K562 (cell line): ENCODE measurements around the gene RUNX1. TPM values are rescaled to one million over a fixed set of nuclear protein-coding genes. Genes with fewer than 3 reads are reported as not detected.

Experiments used
- ATAC-seq: fragments of 200-7000 bp; cut with Tn5 transposase; 3 replicates; pipeline ENCODE4 v1.9.1; 2020; ENCODE audit warnings: moderate library complexity
- BruUV-seq: library from RNA; stranded (reverse); fragments of 400-500 nt; replicated peaks from 2 replicates; lab custom pipeline; 2021; lab: Mats Ljungman, UMichigan
- CTCF ChIA-PET: fragments of 300-600 bp; formaldehyde crosslinking; extraction: SDS; loops from one replicate; lab custom pipeline; 2021; ENCODE audit warnings: low intra/inter-chr PET ratio; lab: Yijun Ruan, JAX
- POLR2A ChIA-PET: fragments of 300-600, 350-650 bp; sonication (Branson Sonifier 250); formaldehyde crosslinking; extraction: SDS; loops from one replicate; lab custom pipeline; 2021; ENCODE audit warnings: antibody characterized with exemption, inconsistent platforms; lab: Yijun Ruan, JAX
- DNase-seq, 4 experiments: peaks; one replicate each; pipeline versions ENCODE4 v3.0.0 to v3.0.0-alpha.2; 2011 to 2018; ENCODE audit warnings: low spot score in 3 of 4, mixed read lengths in 3 of 4; ENCODE audit errors: extremely low read depth in 1 of 4
- FAIRE-seq: peaks from 2 replicates; lab custom pipeline; 2011; peaks lifted over from hg19 to GRCh38; lab: Jason Lieb, UNC
- H2AFZ ChIP-seq: 2 replicates; pipeline ENCODE4 v1.6.0; 2011; ENCODE audit warnings: low read depth, low read length, control low read depth, inconsistent platforms
- H3K27ac ChIP-seq: fragments of 200-600 bp; 3 replicates; pipeline ENCODE4 v1.8.0; 2011; ENCODE audit warnings: low read depth, mild to moderate bottlenecking, control low read depth, inconsistent platforms, low read length, moderate library complexity, mixed read lengths; ENCODE audit errors: extremely low read depth
- H3K27me3 ChIP-seq, 2 experiments: fragments of 300-600 bp in 1 of 2; 2 replicates in 1 of 2; 3 replicates in 1 of 2; pipeline versions ENCODE4 v1.6.0 to v1.8.0; 2011; ENCODE audit warnings: inconsistent platforms in 2 of 2, low read length in 2 of 2, mild to moderate bottlenecking in 1 of 2, mixed read lengths in 1 of 2, moderate library complexity in 1 of 2; ENCODE audit not compliant: control insufficient read depth in 2 of 2, insufficient read depth in 2 of 2
- H3K36me3 ChIP-seq: fragments of 300-600 bp; 3 replicates; pipeline ENCODE4 v1.8.0; 2011; ENCODE audit warnings: mild to moderate bottlenecking, low read length, inconsistent platforms; ENCODE audit not compliant: control insufficient read depth, insufficient read depth
- H3K4me1 ChIP-seq, 2 experiments: fragments of 200-600 bp in 1 of 2; replicated peaks in 1 of 2; 2 replicates in 1 of 2; 3 replicates in 1 of 2; pipeline versions ENCODE4 v1.5.1 to v1.8.0; 2011; ENCODE audit warnings: inconsistent platforms in 2 of 2, low read length in 2 of 2, mild to moderate bottlenecking in 1 of 2, mixed read lengths in 1 of 2, moderate library complexity in 1 of 2; ENCODE audit not compliant: control insufficient read depth in 2 of 2, insufficient read depth in 2 of 2
- H3K4me2 ChIP-seq: 2 replicates; pipeline ENCODE4 v1.6.1; 2011; ENCODE audit warnings: low read length, control low read depth, inconsistent platforms, mixed read lengths; ENCODE audit not compliant: insufficient read depth
- H3K4me3 ChIP-seq: fragments of 200-600 bp; sonication (generic), shearing (Covaris generic); 2 replicates; pipeline ENCODE4 v1.5.1; 2016; ENCODE audit warnings: control low read depth, inconsistent platforms
- H3K79me2 ChIP-seq: fragments of 200-600 bp; 3 replicates; pipeline ENCODE4 v1.8.0; 2011; ENCODE audit warnings: low read length, inconsistent platforms; ENCODE audit not compliant: control insufficient read depth, insufficient read depth
- H3K9ac ChIP-seq, 2 experiments: 2 replicates each; pipeline versions ENCODE4 v1.6.0 to v1.6.1; 2011; ENCODE audit warnings: low read depth in 2 of 2, low read length in 2 of 2, control low read depth in 1 of 2, inconsistent platforms in 1 of 2, mild to moderate bottlenecking in 1 of 2, mixed read lengths in 1 of 2; ENCODE audit not compliant: insufficient read depth in 1 of 2
- H3K9me1 ChIP-seq: one replicate; pipeline ENCODE4 v1.6.0; 2011; ENCODE audit warnings: inconsistent platforms, mild to moderate bottlenecking, low read length, moderate library complexity; ENCODE audit not compliant: control insufficient read depth, insufficient read depth
- H3K9me3 ChIP-seq: replicated peaks from 2 replicates; pipeline ENCODE4 v1.5.1; 2011; ENCODE audit warnings: low read depth, low read length, inconsistent platforms; ENCODE audit not compliant: control insufficient read depth, insufficient read depth
- H4K20me1 ChIP-seq: replicated peaks from 2 replicates; pipeline ENCODE4 v1.6.1; 2011; ENCODE audit warnings: low read length, inconsistent platforms, mixed read lengths; ENCODE audit not compliant: control insufficient read depth, insufficient read depth
- CHAMP1 ChIP-seq: fragments of 450-650 bp; IDR thresholded peaks from 2 replicates; pipeline ENCODE4 v1.6.1; 2016; ENCODE audit warnings: mild to moderate bottlenecking
- GATAD2A ChIP-seq: fragments of 450-650 bp; IDR thresholded peaks from 2 replicates; pipeline ENCODE4 v1.6.1; 2017
- GTF2B ChIP-seq: IDR thresholded peaks from 2 replicates; pipeline ENCODE4 v1.6.1; 2011; ENCODE audit not compliant: insufficient read length; ENCODE audit errors: extremely low read depth
- L3MBTL2 ChIP-seq: fragments of 450-650 bp; IDR thresholded peaks from 2 replicates; pipeline ENCODE4 v1.6.1; 2016; ENCODE audit warnings: mild to moderate bottlenecking, moderate library complexity
- RCOR1 ChIP-seq, 2 experiments: IDR thresholded peaks; 2 replicates each; pipeline ENCODE4 v1.6.1; 2012; ENCODE audit warnings: low read depth in 2 of 2, low read length in 2 of 2, borderline replicate concordance in 1 of 2, improper control_type of control experiment in 1 of 2
- RFX5 ChIP-seq: IDR thresholded peaks from 2 replicates; pipeline ENCODE4 v1.6.1; 2011; ENCODE audit warnings: low read depth, mild to moderate bottlenecking, improper control_type of control experiment, low read length
- STAT6 ChIP-seq: sonication (generic); formaldehyde crosslinking; IDR thresholded peaks from 2 replicates; pipeline ENCODE4 v1.8.1; 2023; ENCODE audit warnings: mild to moderate bottlenecking, missing genetic modification reagents
- ZNF140 ChIP-seq: fragments of 250-450 bp; sonication (Bioruptor Pico); IDR thresholded peaks from 2 replicates; pipeline ENCODE4 v1.8.0; 2021; ENCODE audit warnings: moderate library complexity, mild to moderate bottlenecking, inconsistent platforms
- WGBS: fragments of 100-300 bp; shearing (Covaris generic); methylation state at CpG from one replicate; pipeline ENCODE4 v1.1.6; 2016; ENCODE audit warnings: low coverage, mixed read lengths; ENCODE audit not compliant: insufficient coverage; ENCODE audit errors: missing lambda C conversion rate; 5-methylcytosine and 5-hydroxymethylcytosine counted together
- in situ Hi-C: fragments of 300-500 bp; cut with MboI; formaldehyde crosslinking; loops from 4 replicates; pipeline ENCODE4 v1.15.0; 2018; ENCODE audit warnings: inconsistent platforms, mixed read lengths
- intact Hi-C: fragments of 100-400 bp; cut with micrococcal nuclease; formaldehyde crosslinking; loops from 2 replicates; pipeline ENCODE4 v1.14.2; 2022
- polyA plus RNA-seq, 8 experiments: library from polyadenylated mRNA; depleted of rRNA in 4 of 8; stranded (reverse) in 5 of 8; unstranded in 3 of 8; fragments of >200 nt; fragmentation: Nextera tagmentation in 2 of 8; fragmentation: Illumina TruSeq in 1 of 8; extraction: Ambion mirVana in 2 of 8; extraction: Trizol in 1 of 8; gene quantifications; 2 replicates each; pipeline versions ENCODE4 v1.2.1 to v1.2.3, GENCODE V29; 2011 to 2014; ENCODE audit warnings: inconsistent platforms in 1 of 8, missing spikeins in 1 of 8
- total RNA-seq, 7 experiments: library from RNA; depleted of rRNA in 6 of 7; stranded (reverse); fragments of >200 nt in 6 of 7; fragmentation: Illumina TruSeq in 2 of 7; extraction: Trizol in 2 of 7; gene quantifications; 2 replicates each; pipeline versions ENCODE4 v1.2.1 to v1.2.3, GENCODE V29; 2011 to 2021; ENCODE audit warnings: low replicate concordance in 1 of 7

Gene RUNX1
- total and polyA plus RNA-seq, 9 of the 15 experiments (the other 6 are each of a cell fraction or from before 2014, with no cell fraction given): 2.2 to 68.6 (median 17.8) TPM

- TF ChIP-seq CHAMP1: no peak
Observed at GRCh38 chr21:34987501-34988072, 61.5 kb downstream of the RUNX1 start (continued).

GRCh38 chr21:34986561-34987500 is 62.3 kb downstream of the RUNX1 start:
- no peaks in the 10 kb centered on the region for H3K36me3 ChIP-seq
- H3K9ac ChIP-seq: peak overlapping the region in 1 of 2 experiments; percentile 49; a peak in 1 of 4 replicates
- ATAC-seq (peak; percentile 5; the same call in 1 of the 3 replicates), FAIRE-seq (no peak), DNase-seq (no peak)
- H3K27me3 ChIP-seq: no peaks in the 10 kb centered on the region
- 45% methylated on average over 16 of the region's 16 CpGs for WGBS
- ChIA-PET POLR2A (interaction anchor here (0.6 to 1.0 kb wide), 2 partner anchors 183 to 1398 kb away, joined by 3 read pairs; partner anchors contain the start of gene DONSON), CTCF (no interaction called here)
- H3K9me3 ChIP-seq: no peaks in the 10 kb centered on the region
- BruUV-seq: no TSS peak
- no peak overlapping the region for H3K4me3 ChIP-seq
- H3K4me2 ChIP-seq: no peak overlapping the region
- H3K9me1 ChIP-seq: no peaks in the 10 kb centered on the region
- in situ Hi-C loops: loop anchor here (10.0 kb wide), 1 partner anchor 858 kb away; no protein-coding TSS in a partner anchor
- H3K27ac ChIP-seq: no peak overlapping the region
- H2AFZ ChIP-seq: peak overlapping the region; percentile 21
- peaks cover 19 to 56% of the 10 kb centered on the region in 2 experiments for H3K4me1 ChIP-seq
- H4K20me1 ChIP-seq: no peaks in the 10 kb centered on the region
- no peaks in the 10 kb centered on the region for H3K79me2 ChIP-seq
- intact Hi-C loops: no loop called here
- TF ChIP-seq L3MBTL2 (peak; percentile 68), ZNF140 (no peak), GTF2B (no peak), RCOR1 (IDR thresholded peaks at IDR 0.05; ENCODE audit: borderline replicate concordance in 1 of 2, low read depth in 2 of 2, low read length in 2 of 2) (peak in 1 of 2 experiments; percentile 74; a peak in 2 of 4 replicates), STAT6 (CRISPR knock-in tag) (0 out of 2 replicates have a peak, but pooled peaks have one; percentile 44), GATAD2A (no peak), RFX5 (no peak)
